HG03460 (cell line): ENCODE data around the gene CFAP54.
"Not testable (repeated sequence)": the region's sequence is repeated elsewhere in the genome, so short reads cannot be mapped to it uniquely, and the experiment has no call there.

Experiments used
- ATAC-seq: cut with Tn5 transposase; IDR thresholded peaks from one replicate; pipeline ENCODE4 v1.9.1; 2021; ENCODE audit not compliant: unreplicated experiment

CFAP54 gene

DNA sequence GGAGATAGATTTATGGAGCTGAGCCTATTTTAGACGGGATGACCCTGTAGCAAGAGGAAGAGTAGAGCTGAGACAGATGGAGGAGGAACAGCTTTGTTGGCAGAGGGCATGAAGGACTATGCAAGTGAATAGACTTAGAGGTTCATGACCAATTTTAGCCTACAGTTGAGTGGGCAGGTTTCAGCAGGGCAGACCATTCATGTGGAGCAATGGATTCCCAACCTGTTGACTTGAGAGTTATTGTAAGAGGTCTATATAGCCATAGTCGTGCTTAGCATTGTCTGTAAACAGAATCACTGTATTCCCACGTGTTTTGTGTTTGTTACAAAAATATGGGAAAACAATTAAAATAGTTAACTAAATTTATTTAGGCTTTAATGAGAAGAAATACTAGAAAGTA is 116.8 kb downstream of the CFAP54 start:
- no peak for ATAC-seq

- no peak for ATAC-seq
These were observed 117.3 kb downstream of the CFAP54 start for GRCh38 chr12:96606644-96607043.

DNA sequence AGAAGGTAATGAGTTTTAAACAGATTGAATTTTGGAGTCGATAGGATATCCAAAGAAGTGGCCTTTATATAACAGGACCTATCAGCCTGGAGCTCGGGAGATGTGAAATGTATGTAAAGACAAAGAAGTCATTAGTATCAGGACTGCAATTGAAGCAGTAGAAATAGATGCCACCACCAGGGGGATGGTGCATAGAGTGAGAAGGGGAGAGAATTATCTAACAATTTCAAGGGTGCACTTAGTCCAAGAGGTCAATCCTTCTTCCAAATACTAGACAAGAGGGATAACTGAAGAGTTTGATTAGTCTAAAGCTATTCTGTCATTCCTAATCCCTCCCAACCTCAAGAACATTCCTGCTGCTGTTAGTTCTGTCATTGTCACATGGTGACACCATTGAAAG is 127.8 kb downstream of the CFAP54 start:
- ATAC-seq = no peak

- no peak for ATAC-seq
These were observed 133.8 kb downstream of the CFAP54 start for GRCh38 chr12:96623155-96623554.

GRCh38 chr12:96623656-96624217 is 134.4 kb downstream of the CFAP54 start:
- no peak for ATAC-seq

DNA sequence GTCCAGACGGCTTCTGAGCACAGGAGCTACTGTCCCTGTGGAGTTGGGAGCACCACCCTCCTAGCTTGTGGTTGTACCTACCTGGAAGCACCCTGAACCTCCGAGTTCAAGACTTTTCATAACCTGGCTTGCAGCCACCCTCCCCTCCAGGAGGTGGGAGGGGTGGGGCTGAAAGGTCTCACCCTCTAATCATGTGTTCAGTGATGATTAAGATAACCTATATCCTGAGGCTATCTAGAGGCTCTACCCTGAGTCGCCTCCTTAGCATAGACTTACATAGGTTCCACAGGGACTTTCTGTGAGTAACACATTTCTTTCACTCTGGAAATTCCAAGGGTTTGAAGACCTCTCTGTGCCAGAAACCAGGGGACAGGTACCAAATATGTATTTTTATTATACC is 146.5 kb downstream of the CFAP54 start:
- no peak for ATAC-seq

GRCh38 chr12:96636895-96637294 is 147.5 kb downstream of the CFAP54 start:
- no peak for ATAC-seq

DNA sequence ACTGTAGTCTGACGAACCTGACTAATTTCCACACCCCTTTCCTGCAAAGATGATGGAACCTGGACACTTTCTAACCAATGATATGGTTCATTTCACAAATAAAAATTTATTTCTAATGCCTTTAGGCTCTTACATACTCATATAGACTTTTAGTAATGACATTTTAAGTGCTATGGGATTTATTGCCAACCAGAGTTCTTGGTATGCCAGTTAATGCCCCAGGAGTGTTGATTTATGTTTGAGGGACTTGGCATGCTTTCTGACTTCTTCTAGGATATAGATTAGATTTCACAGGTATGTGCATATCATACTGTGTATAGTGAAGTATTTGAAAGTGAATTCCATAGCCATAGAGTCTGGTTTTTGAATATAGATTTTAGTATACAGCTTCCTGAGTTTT is 159.5 kb downstream of the CFAP54 start:
- ATAC-seq = no peak

- no peak for ATAC-seq
These were observed 163.5 kb downstream of the CFAP54 start for GRCh38 chr12:96652870-96653269.

GRCh38 chr12:96658075-96658474 is 168.7 kb downstream of the CFAP54 start:
- no peak for ATAC-seq

- no peak for ATAC-seq
These were observed 180.4 kb downstream of the CFAP54 start for GRCh38 chr12:96669786-96670185.

- ATAC-seq = no peak
These were observed 181.0 kb downstream of the CFAP54 start for GRCh38 chr12:96670334-96670899.

GRCh38 chr12:96675519-96675918 is 186.1 kb downstream of the CFAP54 start:
- ATAC-seq = not testable (repeated sequence)

DNA sequence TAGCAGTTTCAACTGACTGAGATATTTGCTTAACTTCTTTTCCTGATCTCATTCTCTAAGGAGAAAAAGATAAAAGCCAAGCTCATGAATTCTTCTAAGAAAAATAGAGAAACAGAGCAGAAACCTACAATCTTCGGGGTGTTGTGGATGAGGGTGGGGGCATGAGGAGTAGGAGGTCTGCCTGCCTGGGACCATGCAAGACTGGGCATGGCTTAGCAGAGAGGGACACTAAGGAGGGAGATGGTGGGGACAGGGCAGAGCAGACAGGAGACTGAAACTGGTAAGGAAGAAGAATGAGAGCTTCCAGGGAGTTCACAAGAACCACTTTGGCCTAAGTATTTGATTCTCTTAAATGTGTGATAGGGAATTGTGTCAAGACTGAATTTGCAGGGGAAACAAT is 188.0 kb downstream of the CFAP54 start:
- ATAC-seq = no peak

GRCh38 chr12:96687719-96688118 is 198.3 kb downstream of the CFAP54 start:
- no peak for ATAC-seq

DNA sequence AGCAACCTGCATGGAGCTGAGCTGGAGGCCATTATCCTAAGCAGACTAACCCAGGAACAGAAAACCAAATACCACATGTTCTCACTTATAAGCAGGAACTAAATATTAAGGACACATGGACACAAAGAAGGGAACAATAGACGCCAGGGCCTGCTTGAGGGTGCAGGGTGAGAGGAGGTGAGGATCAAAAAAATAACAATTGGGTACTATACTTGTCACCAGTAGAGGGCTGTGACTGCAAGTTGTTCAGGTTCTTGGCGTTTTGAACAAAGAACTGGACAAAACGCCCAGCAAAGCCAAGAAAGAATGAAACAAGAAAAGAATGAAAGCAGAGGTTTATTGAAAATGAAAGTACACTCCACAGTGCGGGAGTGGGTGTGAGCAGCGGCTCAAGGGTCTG is 209.1 kb downstream of the CFAP54 start:
- no peak for ATAC-seq

DNA sequence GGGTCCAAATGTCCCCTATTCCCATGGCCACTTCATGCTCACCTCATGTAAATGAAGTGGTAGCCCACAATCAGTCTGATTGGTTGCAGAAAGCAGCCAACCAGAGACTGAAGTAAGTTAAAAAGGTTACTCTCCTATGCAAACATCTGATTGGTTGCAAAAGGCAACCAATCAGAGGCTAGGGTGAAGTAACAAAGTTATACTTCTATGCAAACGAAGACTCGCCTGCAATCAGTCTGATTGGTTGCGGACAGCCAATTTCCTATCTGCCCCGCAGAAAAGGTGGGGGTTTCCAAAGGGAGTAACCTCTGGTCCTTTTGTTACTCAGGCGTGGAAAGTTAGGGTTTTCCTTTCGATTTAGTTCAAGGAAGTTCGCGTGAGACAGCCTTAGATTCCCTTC is 209.6 kb downstream of the CFAP54 start:
- no peak for ATAC-seq

DNA sequence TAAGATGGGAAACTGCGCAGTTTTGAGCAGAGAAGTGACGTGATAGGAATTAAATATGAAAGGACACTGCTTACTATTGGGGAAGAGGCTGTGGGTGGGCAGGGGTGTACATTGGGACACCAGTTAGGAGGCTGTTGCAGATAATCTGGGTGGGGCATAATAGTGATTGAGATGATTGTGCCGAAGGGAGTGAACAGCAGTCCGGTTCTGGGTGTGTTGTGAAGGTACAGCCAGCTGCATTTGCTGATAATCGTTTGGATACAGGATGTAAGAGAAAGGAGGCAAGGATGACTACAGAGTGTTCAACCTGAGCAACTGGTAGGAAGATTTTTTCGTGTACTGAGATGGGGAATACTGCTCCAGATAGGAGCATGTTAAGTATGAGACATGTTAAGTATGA is 212.5 kb downstream of the CFAP54 start:
- no peak for ATAC-seq

GRCh38 chr12:96710127-96710745 is 220.9 kb downstream of the CFAP54 start:
- no peak for ATAC-seq

- peak; percentile 56 for ATAC-seq
These were observed 222.0 kb downstream of the CFAP54 start for GRCh38 chr12:96711364-96711763.

DNA sequence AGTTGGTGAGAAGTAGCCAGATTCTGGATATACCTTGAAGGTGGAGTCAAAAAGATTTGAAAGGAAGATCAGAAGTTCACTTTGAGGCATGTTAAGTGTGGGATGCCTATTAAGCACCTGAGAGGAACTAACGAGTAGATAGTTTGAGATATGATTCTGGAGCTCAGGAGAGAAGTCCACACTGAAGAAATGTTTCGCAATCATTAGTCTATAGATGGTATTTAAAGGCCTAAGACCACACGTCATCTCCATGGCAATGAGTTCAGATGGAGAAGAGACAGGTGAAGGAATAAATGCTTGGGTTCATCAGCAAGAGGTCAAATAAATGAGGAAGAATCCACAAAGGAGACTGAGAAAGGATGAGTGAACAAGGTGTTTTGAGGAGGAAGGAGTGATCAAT is 224.8 kb downstream of the CFAP54 start:
- no peak for ATAC-seq

DNA sequence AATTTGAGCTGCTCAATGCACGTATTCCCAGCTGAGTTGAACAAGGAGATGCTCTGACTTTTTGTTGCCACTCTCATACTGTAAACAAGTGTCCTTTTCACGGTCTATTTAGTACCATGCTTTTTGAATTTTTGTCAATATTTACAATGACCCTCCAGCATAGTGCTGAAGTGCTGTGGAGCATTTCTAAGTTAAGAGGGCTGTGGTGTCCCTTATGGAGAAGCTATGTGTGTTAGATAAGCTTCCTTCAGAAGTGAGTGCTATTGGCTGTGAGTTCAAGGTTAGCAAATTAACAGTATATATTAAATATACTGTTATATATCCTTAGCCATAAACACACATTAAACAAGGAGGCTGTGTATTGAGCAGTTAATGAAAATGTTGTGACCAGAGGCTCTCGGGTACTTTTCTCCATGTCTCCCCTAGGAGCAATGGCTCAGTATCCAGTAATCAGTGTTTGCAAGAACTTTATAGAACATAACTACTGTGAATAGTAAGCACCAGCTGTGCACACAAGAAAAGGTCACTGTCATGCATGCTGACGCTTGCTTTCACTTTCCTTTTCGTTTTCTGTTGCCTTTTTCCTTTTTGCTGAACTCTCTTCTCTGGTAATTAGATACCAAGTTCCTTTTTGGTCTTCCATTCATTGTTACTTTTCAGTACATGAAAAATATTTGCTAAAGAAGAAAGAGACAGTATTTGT is 230.4 kb downstream of the CFAP54 start:
- ATAC-seq = peak; percentile 92
